Tibial nerve (tissue), 3 donors: ENCODE data around the gene DIAPH1.

Source experiments
- POLR2A ChIP-seq, 2 donors: fragments of 450-650 bp; IDR thresholded peaks; one replicate each; pipeline ENCODE4 v1.6.1; 2017; ENCODE audit warnings: antibody characterized with exemption in 2 of 2, mild to moderate bottlenecking in 2 of 2, moderate library complexity in 2 of 2
- TF ChIP-seq, protein P1 (sequence below), 5 experiments: fragments of 200-600 bp in 3 of 5; fragments of 450-650 bp in 2 of 5; sonication (generic) in 3 of 5; IDR thresholded peaks; one replicate each; pipeline ENCODE4 v1.5.1; 2016 to 2019; ENCODE audit warnings: antibody characterized with exemption in 5 of 5, mild to moderate bottlenecking in 3 of 5, moderate library complexity in 2 of 5

DNA sequence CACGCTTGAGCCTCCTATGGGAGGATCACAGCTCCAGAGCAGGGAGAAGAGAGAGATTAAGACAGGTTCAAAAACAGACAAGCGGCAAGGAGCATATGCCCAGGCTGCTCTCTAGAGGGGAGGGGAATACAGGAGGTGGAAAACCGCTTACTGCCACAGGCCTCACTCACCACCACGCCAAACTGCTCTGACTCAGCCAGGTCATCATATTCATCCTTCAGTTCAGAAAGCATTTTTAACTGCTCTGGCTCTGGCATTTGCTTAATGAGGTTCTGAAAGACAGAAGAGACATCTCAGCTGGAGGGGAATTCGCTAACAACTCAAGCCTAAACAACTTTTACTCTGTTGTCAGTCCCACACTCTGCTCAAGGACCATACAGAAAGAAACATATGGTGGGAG, 89.8 kb downstream of the DIAPH1 start:
- TF ChIP-seq, protein P1, sequence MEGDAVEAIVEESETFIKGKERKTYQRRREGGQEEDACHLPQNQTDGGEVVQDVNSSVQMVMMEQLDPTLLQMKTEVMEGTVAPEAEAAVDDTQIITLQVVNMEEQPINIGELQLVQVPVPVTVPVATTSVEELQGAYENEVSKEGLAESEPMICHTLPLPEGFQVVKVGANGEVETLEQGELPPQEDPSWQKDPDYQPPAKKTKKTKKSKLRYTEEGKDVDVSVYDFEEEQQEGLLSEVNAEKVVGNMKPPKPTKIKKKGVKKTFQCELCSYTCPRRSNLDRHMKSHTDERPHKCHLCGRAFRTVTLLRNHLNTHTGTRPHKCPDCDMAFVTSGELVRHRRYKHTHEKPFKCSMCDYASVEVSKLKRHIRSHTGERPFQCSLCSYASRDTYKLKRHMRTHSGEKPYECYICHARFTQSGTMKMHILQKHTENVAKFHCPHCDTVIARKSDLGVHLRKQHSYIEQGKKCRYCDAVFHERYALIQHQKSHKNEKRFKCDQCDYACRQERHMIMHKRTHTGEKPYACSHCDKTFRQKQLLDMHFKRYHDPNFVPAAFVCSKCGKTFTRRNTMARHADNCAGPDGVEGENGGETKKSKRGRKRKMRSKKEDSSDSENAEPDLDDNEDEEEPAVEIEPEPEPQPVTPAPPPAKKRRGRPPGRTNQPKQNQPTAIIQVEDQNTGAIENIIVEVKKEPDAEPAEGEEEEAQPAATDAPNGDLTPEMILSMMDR (IDR thresholded peaks at IDR 0.05), result no peak
- no peak for TF ChIP-seq POLR2A (IDR thresholded peaks at IDR 0.05)
